ENCODE measurements around the gene ALOX12B.

DNA sequence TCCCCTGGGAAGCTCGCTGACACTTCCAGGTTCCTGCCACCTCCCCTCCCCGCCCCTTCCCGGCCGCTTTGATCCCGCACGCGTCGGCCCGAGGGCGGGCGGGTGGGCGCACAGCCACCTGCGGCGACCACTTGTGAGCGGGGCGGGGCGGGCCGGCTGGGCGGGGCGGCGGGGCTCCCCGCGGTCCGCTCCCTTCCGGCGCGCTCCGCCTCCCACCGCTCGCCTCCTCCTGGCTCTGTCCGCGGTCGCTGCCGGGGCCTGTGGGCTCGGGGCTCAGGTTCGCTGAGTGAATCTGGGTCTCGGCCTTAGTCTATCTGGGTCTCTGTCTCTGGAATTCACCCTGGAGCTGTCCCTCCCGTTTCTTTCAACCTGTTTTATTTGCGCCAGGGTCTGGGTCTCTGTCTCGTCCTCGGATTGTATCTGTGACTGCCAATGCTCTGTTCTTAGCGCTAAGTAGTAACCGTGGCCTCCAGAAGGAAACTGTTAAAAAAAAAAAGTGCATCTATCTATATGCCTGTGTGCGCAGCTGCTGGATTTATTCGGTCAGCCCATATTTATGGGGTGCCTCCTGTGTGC lies 39.1 kb upstream of the ALOX12B start:
- TF ChIP-seq, protein P1, sequence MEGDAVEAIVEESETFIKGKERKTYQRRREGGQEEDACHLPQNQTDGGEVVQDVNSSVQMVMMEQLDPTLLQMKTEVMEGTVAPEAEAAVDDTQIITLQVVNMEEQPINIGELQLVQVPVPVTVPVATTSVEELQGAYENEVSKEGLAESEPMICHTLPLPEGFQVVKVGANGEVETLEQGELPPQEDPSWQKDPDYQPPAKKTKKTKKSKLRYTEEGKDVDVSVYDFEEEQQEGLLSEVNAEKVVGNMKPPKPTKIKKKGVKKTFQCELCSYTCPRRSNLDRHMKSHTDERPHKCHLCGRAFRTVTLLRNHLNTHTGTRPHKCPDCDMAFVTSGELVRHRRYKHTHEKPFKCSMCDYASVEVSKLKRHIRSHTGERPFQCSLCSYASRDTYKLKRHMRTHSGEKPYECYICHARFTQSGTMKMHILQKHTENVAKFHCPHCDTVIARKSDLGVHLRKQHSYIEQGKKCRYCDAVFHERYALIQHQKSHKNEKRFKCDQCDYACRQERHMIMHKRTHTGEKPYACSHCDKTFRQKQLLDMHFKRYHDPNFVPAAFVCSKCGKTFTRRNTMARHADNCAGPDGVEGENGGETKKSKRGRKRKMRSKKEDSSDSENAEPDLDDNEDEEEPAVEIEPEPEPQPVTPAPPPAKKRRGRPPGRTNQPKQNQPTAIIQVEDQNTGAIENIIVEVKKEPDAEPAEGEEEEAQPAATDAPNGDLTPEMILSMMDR (IDR thresholded peaks at IDR 0.05): no peak
- TF ChIP-seq MAFK (IDR thresholded peaks at IDR 0.05; ENCODE audit: partially characterized antibody): no peak
